Measurements from ENCODE around the gene FHIT. TPM values are rescaled to one million over a fixed set of nuclear protein-coding genes. Genes with fewer than 3 reads are reported as not detected.

Gene FHIT
- total and polyA plus RNA-seq, 8 donors: 1.8 to 10.6 (median 7.1) TPM

GRCh38 chr3:60573494-60573893 lies 677.8 kb downstream of the FHIT start:
- intact Hi-C loops (cut with DNase I; ENCODE audit: low total_unique reads): no loop called here
- H3K4me3 ChIP-seq: no peak overlapping the region
- no peak overlapping the region for H3K27ac ChIP-seq
- H3K4me1 ChIP-seq: no peaks in the 10 kb centered on the region
- no peak for DNase-seq
- no peaks in the 10 kb centered on the region for H3K36me3 ChIP-seq
- H3K27me3 ChIP-seq: no peaks in the 10 kb centered on the region
- 83 to 91% (median 87%) methylated on average over 9 of the region's 9 CpGs for WGBS, 5 donors
- TF ChIP-seq CTCF (IDR thresholded peaks at IDR 0.05) (no peak), POLR2AphosphoS5 (IDR thresholded peaks at IDR 0.05) (no peak), POLR2A (IDR thresholded peaks at IDR 0.05) (no peak), EP300 (IDR thresholded peaks at IDR 0.05) (no peak)
- no peaks in the 10 kb centered on the region for H3K9me3 ChIP-seq

GRCh38 chr3:60571511-60571910 lies 679.7 kb downstream of the FHIT start:
- H3K9me3 ChIP-seq: peaks cover 0 to 6% (median 0%) of the 10 kb centered on the region in 4 donors
- WGBS, 5 donors: 89 to 95% (median 90%) methylated on average over 2 of the region's 2 CpGs
- intact Hi-C loops (cut with DNase I; ENCODE audit: low total_unique reads): no loop called here
- H3K4me3 ChIP-seq: no peak overlapping the region
- no peaks in the 10 kb centered on the region for H3K4me1 ChIP-seq
- H3K27ac ChIP-seq: no peak overlapping the region
- H3K27me3 ChIP-seq: no peaks in the 10 kb centered on the region
- TF ChIP-seq POLR2AphosphoS5 (IDR thresholded peaks at IDR 0.05) (no peak), CTCF (IDR thresholded peaks at IDR 0.05) (no peak), EP300 (IDR thresholded peaks at IDR 0.05) (no peak), POLR2A (IDR thresholded peaks at IDR 0.05) (no peak)
- DNase-seq: no peak
- no peaks in the 10 kb centered on the region for H3K36me3 ChIP-seq

DNA sequence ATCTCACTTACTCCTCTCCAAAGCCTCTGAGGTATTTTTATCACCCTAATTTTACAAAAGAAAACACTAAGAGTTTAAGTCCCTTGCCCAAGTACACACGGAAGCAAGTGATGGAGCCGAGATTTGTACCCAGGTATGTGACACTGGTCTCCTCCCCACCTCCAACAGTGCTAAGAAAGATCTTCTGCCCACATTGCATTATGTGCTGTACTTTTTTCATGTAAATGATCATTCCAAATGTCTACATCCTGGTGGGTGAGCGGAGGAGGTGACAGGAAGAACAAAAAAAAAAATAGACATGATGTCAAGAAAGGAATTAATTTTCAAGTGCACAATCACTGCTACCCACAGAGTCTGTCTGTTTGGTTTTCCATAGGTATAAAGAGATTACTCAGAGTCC lies 694.1 kb downstream of the FHIT start:
- no peak overlapping the region for H3K4me3 ChIP-seq
- H3K36me3 ChIP-seq: no peaks in the 10 kb centered on the region
- no peak overlapping the region for H3K27ac ChIP-seq
- no peak for DNase-seq
- WGBS, 5 donors: 92 to 97% (median 94%) methylated on average over 3 of the region's 3 CpGs
- no peaks in the 10 kb centered on the region for H3K4me1 ChIP-seq
- intact Hi-C loops (cut with DNase I; ENCODE audit: low total_unique reads): no loop called here
- no peak for TF ChIP-seq CTCF (IDR thresholded peaks at IDR 0.05)
- no peak for TF ChIP-seq EP300 (IDR thresholded peaks at IDR 0.05)
- TF ChIP-seq POLR2AphosphoS5 (IDR thresholded peaks at IDR 0.05): no peak
- no peak for TF ChIP-seq POLR2A (IDR thresholded peaks at IDR 0.05)
- H3K9me3 ChIP-seq: no peaks in the 10 kb centered on the region
- H3K27me3 ChIP-seq: no peaks in the 10 kb centered on the region

DNA sequence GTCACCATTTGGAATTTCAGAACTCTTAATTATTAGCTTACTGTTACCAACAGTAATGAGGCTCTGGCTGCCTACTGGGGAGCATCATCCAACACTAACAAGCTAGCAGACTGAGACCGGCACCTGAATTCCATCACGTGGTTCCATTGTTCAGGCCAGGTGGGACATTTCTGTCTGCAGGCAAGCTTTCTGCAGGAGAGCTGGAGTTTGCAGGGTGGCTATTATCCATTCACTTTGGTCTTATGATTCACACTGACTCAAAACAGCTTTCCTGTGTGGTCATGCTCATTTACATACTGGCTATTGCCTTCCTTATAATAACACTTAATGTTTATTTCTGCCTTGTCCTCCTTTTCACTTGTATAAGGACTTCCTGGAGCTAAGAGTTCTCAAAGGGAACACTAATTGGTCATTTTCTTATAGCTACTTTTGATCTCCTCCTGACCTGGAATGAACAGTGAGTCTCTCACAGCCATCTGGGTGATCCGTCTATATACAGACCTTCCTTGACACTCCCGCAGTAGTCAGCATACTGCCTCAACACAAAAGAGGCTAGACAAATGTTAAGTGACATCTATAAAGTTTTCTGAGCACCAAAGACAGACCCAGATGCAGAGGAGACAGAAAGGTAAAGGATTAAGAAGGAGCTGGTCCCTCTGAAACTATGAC lies 695.4 kb downstream of the FHIT start:
- Histone ChIP-seq H3K27me3 (no peaks in the 10 kb centered on the region), H3K4me3 (no peak overlapping the region), H3K4me1 (no peaks in the 10 kb centered on the region), H3K9me3 (no peaks in the 10 kb centered on the region), H3K27ac (no peak overlapping the region), H3K36me3 (no peaks in the 10 kb centered on the region)
- WGBS, 5 donors: 69 to 77% (median 72%) methylated on average over 4 of the region's 4 CpGs
- DNase-seq: no peak
- intact Hi-C loops (cut with DNase I; ENCODE audit: low total_unique reads): no loop called here
- no peak for TF ChIP-seq EP300 (IDR thresholded peaks at IDR 0.05)
- no peak for TF ChIP-seq POLR2A (IDR thresholded peaks at IDR 0.05)
- no peak for TF ChIP-seq POLR2AphosphoS5 (IDR thresholded peaks at IDR 0.05)
- TF ChIP-seq CTCF (IDR thresholded peaks at IDR 0.05): no peak
